HG03025 (cell line): ENCODE data around the gene ARHGAP8.
"Not testable (repeated sequence)": the region's sequence is repeated elsewhere in the genome, so short reads cannot be mapped to it uniquely, and the experiment has no call there.

Source experiments
- ATAC-seq: cut with Tn5 transposase; IDR thresholded peaks from one replicate; pipeline ENCODE4 v1.9.1; 2021; ENCODE audit warnings: mild to moderate bottlenecking, moderate library complexity; ENCODE audit not compliant: unreplicated experiment, low FRiP score

Gene ARHGAP8

GRCh38 chr22:44737406-44738346 lies 14.7 kb upstream of the ARHGAP8 start:
- ATAC-seq = no peak

- ATAC-seq = no peak
Observed at GRCh38 chr22:44738347-44738715, 14.0 kb upstream of the ARHGAP8 start.

GRCh38 chr22:44739024-44739423 lies 13.4 kb upstream of the ARHGAP8 start:
- no peak for ATAC-seq

GRCh38 chr22:44739666-44740065 lies 12.7 kb upstream of the ARHGAP8 start:
- not testable (repeated sequence) for ATAC-seq

- ATAC-seq = no peak
Observed at GRCh38 chr22:44740307-44740706, 12.1 kb upstream of the ARHGAP8 start.

GRCh38 chr22:44741929-44742328 lies 10.4 kb upstream of the ARHGAP8 start:
- ATAC-seq = no peak

GRCh38 chr22:44743247-44743646 lies 9.1 kb upstream of the ARHGAP8 start:
- ATAC-seq = no peak

GRCh38 chr22:44743804-44744211 lies 8.6 kb upstream of the ARHGAP8 start:
- no peak for ATAC-seq

- ATAC-seq = no peak
Observed at GRCh38 chr22:44745853-44746789, 6.3 kb upstream of the ARHGAP8 start.

GRCh38 chr22:44747784-44748127 lies 4.6 kb upstream of the ARHGAP8 start:
- not testable (repeated sequence) for ATAC-seq

GRCh38 chr22:44748524-44748923 lies 3.9 kb upstream of the ARHGAP8 start:
- no peak for ATAC-seq

- no peak for ATAC-seq
Observed at GRCh38 chr22:44750481-44750880, 1.9 kb upstream of the ARHGAP8 start.

GRCh38 chr22:44753189-44754042 lies 1.0 kb downstream of the ARHGAP8 start:
- no peak for ATAC-seq

- ATAC-seq = no peak
Observed at GRCh38 chr22:44754998-44755397, 2.6 kb downstream of the ARHGAP8 start.

- no peak for ATAC-seq
Observed at GRCh38 chr22:44755417-44755816, 3.0 kb downstream of the ARHGAP8 start.

GRCh38 chr22:44755956-44756361 lies 3.6 kb downstream of the ARHGAP8 start:
- ATAC-seq = no peak

GRCh38 chr22:44758344-44758973 lies 6.1 kb downstream of the ARHGAP8 start:
- ATAC-seq = no peak

GRCh38 chr22:44759001-44759400 lies 6.6 kb downstream of the ARHGAP8 start:
- ATAC-seq = no peak

- no peak for ATAC-seq
Observed at GRCh38 chr22:44759430-44760310, 7.3 kb downstream of the ARHGAP8 start.
